Measurements from ENCODE around the gene TIGD6. TPM values are rescaled to one million over a fixed set of nuclear protein-coding genes. Genes with fewer than 3 reads are reported as not detected.

TIGD6 gene
- total and polyA plus RNA-seq, 2 experiments from 2014 or later: 1.4 to 2.1 TPM

DNA sequence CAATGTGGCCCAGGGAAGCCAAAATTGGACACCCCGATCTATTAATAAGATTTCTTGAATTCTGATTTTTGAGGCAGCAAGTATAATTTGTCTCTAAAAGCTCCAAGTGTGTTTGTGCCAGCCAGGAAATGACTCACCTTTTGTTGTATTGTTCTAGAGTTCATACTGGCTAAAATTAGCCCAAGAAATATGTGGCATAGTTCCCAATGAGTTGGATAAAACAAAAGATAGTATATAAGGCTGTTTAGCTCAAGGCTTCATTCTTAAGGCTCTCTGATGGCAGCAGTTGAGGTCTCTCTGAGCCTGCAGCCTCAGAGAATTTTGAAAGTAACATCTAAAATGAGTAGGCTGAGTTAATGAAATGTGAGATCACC lies 21.7 kb upstream of the TIGD6 start:
- no peak for DNase-seq (ENCODE audit: low spot score)
- H3K27ac Mint-ChIP-seq: peak overlapping the region; percentile 91
- H3K27ac ChIP-seq (ENCODE audit: low read depth): peak overlapping the region; percentile 57; the same call in 1 of the 2 replicates

More for the DNA sequence above, 21.7 kb upstream of the TIGD6 start:
- Histone ChIP-seq H3K4me2 (no peak overlapping the region), H3K79me2 (replicated peaks; ENCODE audit: insufficient read depth) (peaks cover 3% of the 10 kb centered on the region; the same call in 1 of the 2 replicates), H3K9me2 (ENCODE audit: insufficient read depth) (no peaks in the 10 kb centered on the region), H4K20me1 (replicated peaks; ENCODE audit: insufficient read depth) (no peaks in the 10 kb centered on the region; the same call in 1 of the 2 replicates), H2AFZ (no peak overlapping the region), H3F3A (replicated peaks; ENCODE audit: low read depth) (0 out of 2 replicates have a peak, but pooled peaks cover 2% of the 10 kb centered on the region), H3K36me3 (ENCODE audit: insufficient read depth) (peaks cover 44% of the 10 kb centered on the region), H3K4me1 (ENCODE audit: insufficient read depth) (no peaks in the 10 kb centered on the region; the same call in 1 of the 2 replicates), H3K4me3 (no peak overlapping the region), H3K27me3 (ENCODE audit: insufficient read depth) (no peaks in the 10 kb centered on the region)
- peaks cover 20% of the 10 kb centered on the region for H3K4me1 Mint-ChIP-seq
- TF ChIP-seq STAT1 (IDR thresholded peaks at IDR 0.05; ENCODE audit: unreplicated experiment) (no peak), POLR2AphosphoS5 (IDR thresholded peaks at IDR 0.05; ENCODE audit: low read depth) (no peak), ZNF114 (CRISPR knock-in tag; IDR thresholded peaks at IDR 0.05) (no peak), EZH2phosphoT487 (IDR thresholded peaks at IDR 0.05; ENCODE audit: unreplicated experiment) (no peak), NANOG (IDR thresholded peaks at IDR 0.05; ENCODE audit: borderline replicate concordance) (no peak), EZH2 (IDR thresholded peaks at IDR 0.05; ENCODE audit: low read depth, unreplicated experiment) (no peak), JUNB (IDR thresholded peaks at IDR 0.05; ENCODE audit: unreplicated experiment) (no peak), ZNF331 (CRISPR knock-in tag; IDR thresholded peaks at IDR 0.05; ENCODE audit: low read depth) (no peak), CREB1 (CRISPR knock-in tag; IDR thresholded peaks at IDR 0.05; ENCODE audit: low read depth) (no peak)
- TF ChIP-seq, protein P1, sequence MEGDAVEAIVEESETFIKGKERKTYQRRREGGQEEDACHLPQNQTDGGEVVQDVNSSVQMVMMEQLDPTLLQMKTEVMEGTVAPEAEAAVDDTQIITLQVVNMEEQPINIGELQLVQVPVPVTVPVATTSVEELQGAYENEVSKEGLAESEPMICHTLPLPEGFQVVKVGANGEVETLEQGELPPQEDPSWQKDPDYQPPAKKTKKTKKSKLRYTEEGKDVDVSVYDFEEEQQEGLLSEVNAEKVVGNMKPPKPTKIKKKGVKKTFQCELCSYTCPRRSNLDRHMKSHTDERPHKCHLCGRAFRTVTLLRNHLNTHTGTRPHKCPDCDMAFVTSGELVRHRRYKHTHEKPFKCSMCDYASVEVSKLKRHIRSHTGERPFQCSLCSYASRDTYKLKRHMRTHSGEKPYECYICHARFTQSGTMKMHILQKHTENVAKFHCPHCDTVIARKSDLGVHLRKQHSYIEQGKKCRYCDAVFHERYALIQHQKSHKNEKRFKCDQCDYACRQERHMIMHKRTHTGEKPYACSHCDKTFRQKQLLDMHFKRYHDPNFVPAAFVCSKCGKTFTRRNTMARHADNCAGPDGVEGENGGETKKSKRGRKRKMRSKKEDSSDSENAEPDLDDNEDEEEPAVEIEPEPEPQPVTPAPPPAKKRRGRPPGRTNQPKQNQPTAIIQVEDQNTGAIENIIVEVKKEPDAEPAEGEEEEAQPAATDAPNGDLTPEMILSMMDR (conservative IDR thresholded peaks at IDR 0.05; ENCODE audit: low read depth in 2 of 2): no peak
- TF ChIP-seq, protein P2, sequence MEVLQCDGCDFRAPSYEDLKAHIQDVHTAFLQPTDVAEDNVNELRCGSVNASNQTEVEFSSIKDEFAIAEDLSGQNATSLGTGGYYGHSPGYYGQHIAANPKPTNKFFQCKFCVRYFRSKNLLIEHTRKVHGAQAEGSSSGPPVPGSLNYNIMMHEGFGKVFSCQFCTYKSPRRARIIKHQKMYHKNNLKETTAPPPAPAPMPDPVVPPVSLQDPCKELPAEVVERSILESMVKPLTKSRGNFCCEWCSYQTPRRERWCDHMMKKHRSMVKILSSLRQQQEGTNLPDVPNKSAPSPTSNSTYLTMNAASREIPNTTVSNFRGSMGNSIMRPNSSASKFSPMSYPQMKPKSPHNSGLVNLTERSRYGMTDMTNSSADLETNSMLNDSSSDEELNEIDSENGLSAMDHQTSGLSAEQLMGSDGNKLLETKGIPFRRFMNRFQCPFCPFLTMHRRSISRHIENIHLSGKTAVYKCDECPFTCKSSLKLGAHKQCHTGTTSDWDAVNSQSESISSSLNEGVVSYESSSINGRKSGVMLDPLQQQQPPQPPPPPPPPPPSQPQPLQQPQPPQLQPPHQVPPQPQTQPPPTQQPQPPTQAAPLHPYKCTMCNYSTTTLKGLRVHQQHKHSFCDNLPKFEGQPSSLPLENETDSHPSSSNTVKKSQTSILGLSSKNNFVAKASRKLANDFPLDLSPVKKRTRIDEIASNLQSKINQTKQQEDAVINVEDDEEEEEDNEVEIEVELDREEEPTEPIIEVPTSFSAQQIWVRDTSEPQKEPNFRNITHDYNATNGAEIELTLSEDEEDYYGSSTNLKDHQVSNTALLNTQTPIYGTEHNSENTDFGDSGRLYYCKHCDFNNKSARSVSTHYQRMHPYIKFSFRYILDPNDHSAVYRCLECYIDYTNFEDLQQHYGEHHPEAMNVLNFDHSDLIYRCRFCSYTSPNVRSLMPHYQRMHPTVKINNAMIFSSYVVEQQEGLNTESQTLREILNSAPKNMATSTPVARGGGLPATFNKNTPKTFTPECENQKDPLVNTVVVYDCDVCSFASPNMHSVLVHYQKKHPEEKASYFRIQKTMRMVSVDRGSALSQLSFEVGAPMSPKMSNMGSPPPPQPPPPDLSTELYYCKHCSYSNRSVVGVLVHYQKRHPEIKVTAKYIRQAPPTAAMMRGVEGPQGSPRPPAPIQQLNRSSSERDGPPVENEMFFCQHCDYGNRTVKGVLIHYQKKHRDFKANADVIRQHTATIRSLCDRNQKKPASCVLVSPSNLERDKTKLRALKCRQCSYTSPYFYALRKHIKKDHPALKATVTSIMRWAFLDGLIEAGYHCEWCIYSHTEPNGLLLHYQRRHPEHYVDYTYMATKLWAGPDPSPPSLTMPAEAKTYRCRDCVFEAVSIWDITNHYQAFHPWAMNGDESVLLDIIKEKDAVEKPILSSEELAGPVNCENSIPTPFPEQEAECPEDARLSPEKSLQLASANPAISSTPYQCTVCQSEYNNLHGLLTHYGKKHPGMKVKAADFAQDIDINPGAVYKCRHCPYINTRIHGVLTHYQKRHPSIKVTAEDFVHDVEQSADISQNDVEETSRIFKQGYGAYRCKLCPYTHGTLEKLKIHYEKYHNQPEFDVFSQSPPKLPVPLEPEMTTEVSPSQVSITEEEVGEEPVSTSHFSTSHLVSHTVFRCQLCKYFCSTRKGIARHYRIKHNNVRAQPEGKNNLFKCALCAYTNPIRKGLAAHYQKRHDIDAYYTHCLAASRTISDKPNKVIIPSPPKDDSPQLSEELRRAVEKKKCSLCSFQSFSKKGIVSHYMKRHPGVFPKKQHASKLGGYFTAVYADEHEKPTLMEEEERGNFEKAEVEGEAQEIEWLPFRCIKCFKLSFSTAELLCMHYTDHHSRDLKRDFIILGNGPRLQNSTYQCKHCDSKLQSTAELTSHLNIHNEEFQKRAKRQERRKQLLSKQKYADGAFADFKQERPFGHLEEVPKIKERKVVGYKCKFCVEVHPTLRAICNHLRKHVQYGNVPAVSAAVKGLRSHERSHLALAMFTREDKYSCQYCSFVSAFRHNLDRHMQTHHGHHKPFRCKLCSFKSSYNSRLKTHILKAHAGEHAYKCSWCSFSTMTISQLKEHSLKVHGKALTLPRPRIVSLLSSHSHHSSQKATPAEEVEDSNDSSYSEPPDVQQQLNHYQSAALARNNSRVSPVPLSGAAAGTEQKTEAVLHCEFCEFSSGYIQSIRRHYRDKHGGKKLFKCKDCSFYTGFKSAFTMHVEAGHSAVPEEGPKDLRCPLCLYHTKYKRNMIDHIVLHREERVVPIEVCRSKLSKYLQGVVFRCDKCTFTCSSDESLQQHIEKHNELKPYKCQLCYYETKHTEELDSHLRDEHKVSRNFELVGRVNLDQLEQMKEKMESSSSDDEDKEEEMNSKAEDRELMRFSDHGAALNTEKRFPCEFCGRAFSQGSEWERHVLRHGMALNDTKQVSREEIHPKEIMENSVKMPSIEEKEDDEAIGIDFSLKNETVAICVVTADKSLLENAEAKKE (CRISPR knock-in tag; IDR thresholded peaks at IDR 0.05): no peak
- TF ChIP-seq, protein P3, sequence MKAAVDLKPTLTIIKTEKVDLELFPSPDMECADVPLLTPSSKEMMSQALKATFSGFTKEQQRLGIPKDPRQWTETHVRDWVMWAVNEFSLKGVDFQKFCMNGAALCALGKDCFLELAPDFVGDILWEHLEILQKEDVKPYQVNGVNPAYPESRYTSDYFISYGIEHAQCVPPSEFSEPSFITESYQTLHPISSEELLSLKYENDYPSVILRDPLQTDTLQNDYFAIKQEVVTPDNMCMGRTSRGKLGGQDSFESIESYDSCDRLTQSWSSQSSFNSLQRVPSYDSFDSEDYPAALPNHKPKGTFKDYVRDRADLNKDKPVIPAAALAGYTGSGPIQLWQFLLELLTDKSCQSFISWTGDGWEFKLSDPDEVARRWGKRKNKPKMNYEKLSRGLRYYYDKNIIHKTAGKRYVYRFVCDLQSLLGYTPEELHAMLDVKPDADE (IDR thresholded peaks at IDR 0.05): no peak
- TF ChIP-seq, protein P4, sequence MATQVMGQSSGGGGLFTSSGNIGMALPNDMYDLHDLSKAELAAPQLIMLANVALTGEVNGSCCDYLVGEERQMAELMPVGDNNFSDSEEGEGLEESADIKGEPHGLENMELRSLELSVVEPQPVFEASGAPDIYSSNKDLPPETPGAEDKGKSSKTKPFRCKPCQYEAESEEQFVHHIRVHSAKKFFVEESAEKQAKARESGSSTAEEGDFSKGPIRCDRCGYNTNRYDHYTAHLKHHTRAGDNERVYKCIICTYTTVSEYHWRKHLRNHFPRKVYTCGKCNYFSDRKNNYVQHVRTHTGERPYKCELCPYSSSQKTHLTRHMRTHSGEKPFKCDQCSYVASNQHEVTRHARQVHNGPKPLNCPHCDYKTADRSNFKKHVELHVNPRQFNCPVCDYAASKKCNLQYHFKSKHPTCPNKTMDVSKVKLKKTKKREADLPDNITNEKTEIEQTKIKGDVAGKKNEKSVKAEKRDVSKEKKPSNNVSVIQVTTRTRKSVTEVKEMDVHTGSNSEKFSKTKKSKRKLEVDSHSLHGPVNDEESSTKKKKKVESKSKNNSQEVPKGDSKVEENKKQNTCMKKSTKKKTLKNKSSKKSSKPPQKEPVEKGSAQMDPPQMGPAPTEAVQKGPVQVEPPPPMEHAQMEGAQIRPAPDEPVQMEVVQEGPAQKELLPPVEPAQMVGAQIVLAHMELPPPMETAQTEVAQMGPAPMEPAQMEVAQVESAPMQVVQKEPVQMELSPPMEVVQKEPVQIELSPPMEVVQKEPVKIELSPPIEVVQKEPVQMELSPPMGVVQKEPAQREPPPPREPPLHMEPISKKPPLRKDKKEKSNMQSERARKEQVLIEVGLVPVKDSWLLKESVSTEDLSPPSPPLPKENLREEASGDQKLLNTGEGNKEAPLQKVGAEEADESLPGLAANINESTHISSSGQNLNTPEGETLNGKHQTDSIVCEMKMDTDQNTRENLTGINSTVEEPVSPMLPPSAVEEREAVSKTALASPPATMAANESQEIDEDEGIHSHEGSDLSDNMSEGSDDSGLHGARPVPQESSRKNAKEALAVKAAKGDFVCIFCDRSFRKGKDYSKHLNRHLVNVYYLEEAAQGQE (IDR thresholded peaks at IDR 0.05; ENCODE audit: unreplicated experiment): no peak
- no peak for ATAC-seq
- peaks cover 4% of the 10 kb centered on the region for H3K27me3 Mint-ChIP-seq (ENCODE audit: insufficient read depth, low read depth, poor library complexity)
- no peaks in the 10 kb centered on the region for H3K9me3 Mint-ChIP-seq
- H3K4me3 Mint-ChIP-seq: peak overlapping the region; percentile 30; the same call in 2 of the 3 replicates
- H3K36me3 Mint-ChIP-seq (ENCODE audit: low read depth): peaks cover 67% of the 10 kb centered on the region

Measured in GM23338 (cell line).